ENCODE measurements around the gene GAS6.
"Not testable (repeated sequence)": the region's sequence is repeated elsewhere in the genome, so short reads cannot be mapped to it uniquely, and the experiment has no call there.

The GAS6 gene

GRCh38 chr13:113874177-113874576, 10.3 kb upstream of the GAS6 start:
- ChIA-PET CTCF (no interaction called here), POLR2A (no interaction called here)
- no peak for DNase-seq (ENCODE audit: extremely low spot score)
- TF ChIP-seq ZNF384 (IDR thresholded peaks at IDR 0.05): no peak
- no peak for TF ChIP-seq CTBP1 (IDR thresholded peaks at IDR 0.05; ENCODE audit: borderline replicate concordance)
- TF ChIP-seq LEF1 (IDR thresholded peaks at IDR 0.05; ENCODE audit: borderline replicate concordance): no peak
- no peak for TF ChIP-seq SUZ12 (IDR thresholded peaks at IDR 0.05)
- no peak for TF ChIP-seq ARNT (IDR thresholded peaks at IDR 0.05)
- no peak for TF ChIP-seq L3MBTL2 (conservative IDR thresholded peaks at IDR 0.05)
- no peak for TF ChIP-seq FOXM1 (IDR thresholded peaks at IDR 0.05; ENCODE audit: borderline replicate concordance)
- TF ChIP-seq BHLHE40 (IDR thresholded peaks at IDR 0.05; ENCODE audit: borderline replicate concordance): no peak
- TF ChIP-seq FOXA1 (IDR thresholded peaks at IDR 0.05): no peak

- ChIA-PET POLR2A (no interaction called here), CTCF (no interaction called here)
- DNase-seq (ENCODE audit: extremely low spot score): no peak
- TF ChIP-seq ELF4 (IDR thresholded peaks at IDR 0.05) (no peak), SUZ12 (IDR thresholded peaks at IDR 0.05) (no peak), FOXM1 (IDR thresholded peaks at IDR 0.05; ENCODE audit: borderline replicate concordance) (no peak), CTBP1 (IDR thresholded peaks at IDR 0.05; ENCODE audit: borderline replicate concordance) (no peak), FOXK2 (IDR thresholded peaks at IDR 0.05) (no peak), LEF1 (IDR thresholded peaks at IDR 0.05; ENCODE audit: borderline replicate concordance) (no peak), TARDBP (IDR thresholded peaks at IDR 0.05) (no peak), SP1 (IDR thresholded peaks at IDR 0.05) (no peak), HDGF (IDR thresholded peaks at IDR 0.05; ENCODE audit: borderline replicate concordance) (no peak), PKNOX1 (IDR thresholded peaks at IDR 0.05) (no peak), L3MBTL2 (conservative IDR thresholded peaks at IDR 0.05) (no peak), ZNF384 (IDR thresholded peaks at IDR 0.05) (no peak), BHLHE40 (IDR thresholded peaks at IDR 0.05; ENCODE audit: borderline replicate concordance) (no peak), ARNT (IDR thresholded peaks at IDR 0.05) (no peak), NFRKB (IDR thresholded peaks at IDR 0.05) (no peak)
These were observed 5.4 kb upstream of the GAS6 start for GRCh38 chr13:113869263-113869662.

- POLR2A ChIA-PET; DNase-seq (ENCODE audit: extremely low spot score): not testable (repeated sequence)
- CTCF ChIA-PET: interaction anchor here (0.6 kb wide), 1 partner anchor 75 kb away, joined by 3 read pairs; no protein-coding TSS in a partner anchor
These were observed 4.0 kb upstream of the GAS6 start for GRCh38 chr13:113867913-113868312.

GRCh38 chr13:113865427-113865826, 1.6 kb upstream of the GAS6 start:
- no peak for TF ChIP-seq TARDBP (IDR thresholded peaks at IDR 0.05)
- CTCF ChIA-PET: no interaction called here
- POLR2A ChIA-PET: no interaction called here
- no peak for DNase-seq (ENCODE audit: extremely low spot score)

GRCh38 chr13:113864273-113864890, 506 bp upstream of the GAS6 start:
- TF ChIP-seq FOXA1 (IDR thresholded peaks at IDR 0.05) (no peak), SUZ12 (IDR thresholded peaks at IDR 0.05) (no peak), L3MBTL2 (conservative IDR thresholded peaks at IDR 0.05) (no peak), NFRKB (IDR thresholded peaks at IDR 0.05) (no peak), ELF4 (IDR thresholded peaks at IDR 0.05) (no peak), HDGF (IDR thresholded peaks at IDR 0.05; ENCODE audit: borderline replicate concordance) (no peak), CTBP1 (IDR thresholded peaks at IDR 0.05; ENCODE audit: borderline replicate concordance) (no peak), BHLHE40 (IDR thresholded peaks at IDR 0.05; ENCODE audit: borderline replicate concordance) (no peak), SP1 (IDR thresholded peaks at IDR 0.05) (no peak), ARNT (IDR thresholded peaks at IDR 0.05) (no peak), FOXK2 (IDR thresholded peaks at IDR 0.05) (no peak), PKNOX1 (IDR thresholded peaks at IDR 0.05) (no peak), FOXM1 (IDR thresholded peaks at IDR 0.05; ENCODE audit: borderline replicate concordance) (no peak)
- ChIA-PET POLR2A (no interaction called here), CTCF (no interaction called here)
- no peak for DNase-seq (ENCODE audit: extremely low spot score)

GRCh38 chr13:113862931-113863523, 849 bp downstream of the GAS6 start:
- no peak for TF ChIP-seq PKNOX1 (IDR thresholded peaks at IDR 0.05)
- no peak for TF ChIP-seq ARNT (IDR thresholded peaks at IDR 0.05)
- TF ChIP-seq BHLHE40 (IDR thresholded peaks at IDR 0.05; ENCODE audit: borderline replicate concordance): no peak
- no peak for TF ChIP-seq TARDBP (IDR thresholded peaks at IDR 0.05)
- TF ChIP-seq ZNF384 (IDR thresholded peaks at IDR 0.05): no peak
- no peak for TF ChIP-seq CTBP1 (IDR thresholded peaks at IDR 0.05; ENCODE audit: borderline replicate concordance)
- TF ChIP-seq L3MBTL2 (conservative IDR thresholded peaks at IDR 0.05): no peak
- no peak for TF ChIP-seq FOXK2 (IDR thresholded peaks at IDR 0.05)
- no peak for TF ChIP-seq NFRKB (IDR thresholded peaks at IDR 0.05)
- no peak for TF ChIP-seq HDGF (IDR thresholded peaks at IDR 0.05; ENCODE audit: borderline replicate concordance)
- TF ChIP-seq FOXA1 (IDR thresholded peaks at IDR 0.05): no peak
- no peak for TF ChIP-seq SP1 (IDR thresholded peaks at IDR 0.05)
- POLR2A ChIA-PET: no interaction called here
- DNase-seq (ENCODE audit: extremely low spot score): peak; percentile 17
- CTCF ChIA-PET: no interaction called here
